Neural progenitor cell (in vitro differentiated cells): ENCODE data around the gene POLE3.

ENCODE experiments used
- CTCF ChIP-seq: fragments of 200-600 bp; sonication (generic); IDR thresholded peaks from 2 replicates; pipeline ENCODE4 v1.5.1; 2017; ENCODE audit warnings: antibody characterized with exemption, mild to moderate bottlenecking
- EZH2 ChIP-seq: fragments of 200-600 bp; sonication (generic); IDR thresholded peaks from 2 replicates; pipeline ENCODE4 v1.6.1; 2017; ENCODE audit warnings: antibody characterized with exemption, mild to moderate bottlenecking, moderate library complexity
- EZH2phosphoT487 ChIP-seq: fragments of 200-600 bp; sonication (generic); IDR thresholded peaks from 2 replicates; pipeline ENCODE4 v1.6.1; 2017; ENCODE audit warnings: antibody characterized with exemption

DNA sequence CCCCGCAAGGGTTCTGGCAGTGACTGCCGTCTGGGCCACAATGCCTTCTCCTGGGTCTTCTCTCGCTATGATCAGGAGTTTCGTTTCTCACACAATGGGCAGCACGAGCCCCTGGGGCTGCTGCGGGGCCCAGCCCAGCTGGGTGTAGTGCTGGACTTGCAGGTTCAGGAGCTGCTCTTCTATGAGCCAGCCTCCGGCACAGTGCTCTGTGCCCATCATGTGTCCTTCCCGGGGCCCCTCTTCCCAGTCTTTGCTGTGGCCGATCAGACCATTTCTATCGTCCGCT is 40.7 kb downstream of the POLE3 start:
- no peak for TF ChIP-seq CTCF
- no peak for TF ChIP-seq EZH2
- TF ChIP-seq EZH2phosphoT487, result no peak
